CD4-positive, alpha-beta T cell treated with Interleukin-12 subunit alpha and Interleukin-12 subunit beta, for 1 hour (primary cell): ENCODE data around the gene DMWD.

ENCODE experiments used
- DNase-seq: peaks from one replicate; pipeline ENCODE4 v3.0.0-alpha.2; 2020

Gene DMWD, protein sequence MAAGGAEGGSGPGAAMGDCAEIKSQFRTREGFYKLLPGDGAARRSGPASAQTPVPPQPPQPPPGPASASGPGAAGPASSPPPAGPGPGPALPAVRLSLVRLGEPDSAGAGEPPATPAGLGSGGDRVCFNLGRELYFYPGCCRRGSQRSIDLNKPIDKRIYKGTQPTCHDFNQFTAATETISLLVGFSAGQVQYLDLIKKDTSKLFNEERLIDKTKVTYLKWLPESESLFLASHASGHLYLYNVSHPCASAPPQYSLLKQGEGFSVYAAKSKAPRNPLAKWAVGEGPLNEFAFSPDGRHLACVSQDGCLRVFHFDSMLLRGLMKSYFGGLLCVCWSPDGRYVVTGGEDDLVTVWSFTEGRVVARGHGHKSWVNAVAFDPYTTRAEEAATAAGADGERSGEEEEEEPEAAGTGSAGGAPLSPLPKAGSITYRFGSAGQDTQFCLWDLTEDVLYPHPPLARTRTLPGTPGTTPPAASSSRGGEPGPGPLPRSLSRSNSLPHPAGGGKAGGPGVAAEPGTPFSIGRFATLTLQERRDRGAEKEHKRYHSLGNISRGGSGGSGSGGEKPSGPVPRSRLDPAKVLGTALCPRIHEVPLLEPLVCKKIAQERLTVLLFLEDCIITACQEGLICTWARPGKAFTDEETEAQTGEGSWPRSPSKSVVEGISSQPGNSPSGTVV

DNA sequence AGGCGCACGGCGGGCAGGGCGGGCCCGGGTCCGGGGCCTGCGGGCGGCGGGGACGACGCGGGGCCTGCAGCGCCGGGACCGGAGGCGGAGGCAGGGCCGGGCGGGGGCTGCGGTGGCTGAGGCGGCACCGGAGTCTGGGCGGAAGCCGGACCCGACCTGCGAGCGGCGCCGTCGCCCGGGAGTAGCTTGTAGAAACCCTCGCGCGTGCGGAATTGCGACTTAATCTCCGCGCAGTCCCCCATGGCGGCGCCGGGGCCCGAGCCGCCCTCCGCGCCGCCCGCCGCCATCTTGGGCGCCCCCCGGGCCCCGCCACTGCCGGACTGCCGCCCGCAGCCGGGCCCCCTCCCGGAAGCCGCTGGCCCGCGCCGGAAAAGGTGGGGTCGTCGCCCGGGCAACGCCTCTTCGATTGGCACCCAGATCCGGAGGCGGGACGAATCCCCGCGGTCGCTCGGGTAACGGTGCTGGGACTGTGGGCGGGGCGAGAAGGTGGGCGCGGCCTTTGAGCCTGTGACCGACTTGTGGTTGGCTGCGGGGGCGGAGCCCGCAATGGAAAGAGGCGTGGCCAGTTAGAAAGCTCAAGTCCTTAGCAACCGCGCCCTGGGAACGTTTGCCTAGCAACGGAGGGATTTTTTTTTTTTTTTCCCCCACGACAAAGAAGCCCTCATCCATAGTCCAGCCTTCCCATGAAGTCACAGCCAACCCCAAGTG lies at the start of gene DMWD:
TSS of gene DMWD (minus strand) at position 376 of the 708 bp plus-strand sequence. CDS start at position 287, 89 bp downstream.
- DNase-seq: peak; percentile 100

DNA sequence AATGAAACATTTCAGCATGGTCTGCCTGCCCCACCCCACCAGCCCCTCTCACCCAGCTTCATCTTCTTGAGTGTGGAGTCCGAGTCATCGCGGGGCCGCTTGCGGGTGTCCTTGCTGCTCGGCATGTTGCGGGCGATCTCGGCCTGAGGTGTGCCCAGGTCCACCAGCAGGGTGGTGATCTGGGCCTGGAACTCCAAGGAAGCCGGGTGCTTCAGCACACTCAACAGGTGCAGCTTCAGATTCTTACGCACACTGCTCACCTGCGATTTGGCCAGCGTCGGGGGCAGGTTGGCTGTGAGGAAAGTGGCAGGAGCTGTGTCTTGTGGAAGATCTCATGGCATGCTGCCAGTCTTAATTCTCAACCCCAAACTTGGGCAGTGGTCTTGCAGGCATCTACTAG lies 49.6 kb upstream of the DMWD start:
- no peak for DNase-seq

DNA sequence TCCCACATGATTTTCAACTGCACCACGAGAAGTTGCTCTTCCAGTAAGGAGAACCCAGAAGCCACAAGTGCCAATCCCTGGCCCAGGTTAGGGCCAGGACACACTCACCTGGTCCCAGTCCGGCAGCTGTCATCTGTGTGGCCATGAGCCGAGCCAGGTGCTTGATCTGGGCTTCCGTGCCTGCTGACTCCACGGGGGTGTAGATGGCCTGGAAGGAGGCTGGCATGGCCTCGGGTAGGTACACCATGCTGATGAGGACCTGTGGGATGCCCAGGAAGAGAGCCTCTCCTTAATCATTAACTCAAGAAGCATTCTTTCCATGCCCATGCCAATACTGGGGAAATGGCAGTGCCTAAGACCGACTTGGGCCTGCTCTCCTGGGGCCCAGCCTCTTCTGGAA lies 42.3 kb upstream of the DMWD start:
- DNase-seq: no peak

DNA sequence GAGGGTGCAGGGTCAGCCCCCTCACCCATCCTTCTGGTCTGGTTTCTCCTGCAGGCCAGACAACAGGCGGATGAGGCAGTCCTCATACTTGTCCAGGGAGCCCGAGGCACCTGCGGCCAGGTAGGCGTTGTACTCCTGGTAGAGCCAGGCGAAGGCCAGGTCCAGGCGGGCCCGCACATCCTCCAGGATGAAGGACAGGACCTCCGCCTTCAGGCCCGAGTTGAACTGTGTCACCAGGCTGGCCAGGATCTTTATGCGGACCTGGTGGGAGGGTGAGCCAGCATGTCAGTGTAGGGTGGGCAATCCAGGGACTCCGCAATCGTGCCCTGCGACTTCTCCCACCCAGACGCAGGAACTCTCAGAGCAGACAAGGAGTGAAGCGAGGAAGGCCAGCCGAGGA lies 36.3 kb upstream of the DMWD start:
- no peak for DNase-seq

DNA sequence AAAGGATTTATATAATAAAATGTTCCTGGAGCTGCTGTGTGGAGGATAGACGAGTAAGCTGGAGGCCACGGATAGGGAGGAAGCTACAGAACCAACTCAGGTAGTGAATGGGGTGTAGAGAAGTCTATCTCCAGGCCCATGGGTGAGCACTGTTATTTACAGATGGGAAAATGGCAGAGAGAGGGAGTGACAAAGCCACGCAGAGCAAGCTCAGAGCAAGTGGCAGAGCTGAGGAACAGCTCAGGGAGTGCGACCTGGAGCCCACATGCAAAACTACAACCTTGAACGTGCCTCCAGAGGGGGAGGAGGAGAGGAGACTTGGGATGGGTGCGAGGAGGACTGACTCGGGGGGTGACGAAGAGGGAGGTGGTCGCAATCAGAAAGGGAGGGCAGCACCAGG lies 35.9 kb upstream of the DMWD start:
- no peak for DNase-seq

DNA sequence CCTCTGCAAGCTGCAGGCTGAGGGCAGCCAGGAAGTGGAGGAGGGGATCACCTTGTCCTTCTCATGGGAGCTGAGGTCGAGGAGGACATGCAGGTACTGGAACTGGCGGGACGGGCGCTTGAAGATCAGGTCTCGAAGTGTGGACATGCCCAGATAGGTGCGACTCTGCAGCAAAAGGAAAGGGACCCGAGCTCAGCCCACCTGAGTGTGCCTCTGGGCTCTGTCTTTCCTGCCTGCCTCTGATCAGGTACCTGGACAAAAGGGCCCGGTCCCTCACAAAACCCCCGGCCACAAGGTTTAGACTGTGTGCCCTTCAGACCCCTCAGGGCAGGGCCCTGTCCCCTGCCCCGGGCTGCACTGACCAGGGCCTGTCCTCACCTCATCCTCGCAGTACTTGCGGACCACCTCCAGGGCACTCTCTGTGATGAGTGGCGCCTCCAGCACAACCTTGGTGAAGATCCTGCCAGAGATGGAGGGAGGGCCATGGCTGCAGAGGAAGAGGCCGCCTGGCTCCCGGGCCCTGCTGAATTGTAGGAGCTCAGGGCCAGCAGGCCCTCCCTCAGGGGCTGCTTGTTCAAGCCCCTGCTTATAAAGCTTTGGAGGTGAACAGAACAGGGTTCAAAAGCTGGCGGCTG lies 34.9 kb upstream of the DMWD start:
- no peak for DNase-seq

DNA sequence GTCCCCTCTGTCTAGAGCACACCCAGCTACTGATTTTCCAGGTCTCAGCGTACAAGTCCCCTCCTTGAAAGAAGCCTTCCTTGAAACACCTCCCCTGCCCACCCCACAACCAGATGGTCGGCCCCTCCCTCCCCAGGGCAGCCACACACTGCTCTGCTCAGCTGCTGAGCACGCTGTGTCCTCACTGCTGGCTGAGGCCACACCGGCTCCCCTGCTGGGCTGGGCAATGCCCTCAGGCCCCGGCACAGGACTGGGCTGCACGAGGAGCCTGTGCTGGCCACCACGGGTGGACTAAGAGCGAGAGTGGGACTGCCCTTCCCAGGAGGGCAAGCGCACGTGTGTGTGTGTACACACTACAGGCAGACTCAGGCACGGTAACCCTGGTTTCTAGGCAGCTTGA lies 34.3 kb upstream of the DMWD start:
- no peak for DNase-seq

DNA sequence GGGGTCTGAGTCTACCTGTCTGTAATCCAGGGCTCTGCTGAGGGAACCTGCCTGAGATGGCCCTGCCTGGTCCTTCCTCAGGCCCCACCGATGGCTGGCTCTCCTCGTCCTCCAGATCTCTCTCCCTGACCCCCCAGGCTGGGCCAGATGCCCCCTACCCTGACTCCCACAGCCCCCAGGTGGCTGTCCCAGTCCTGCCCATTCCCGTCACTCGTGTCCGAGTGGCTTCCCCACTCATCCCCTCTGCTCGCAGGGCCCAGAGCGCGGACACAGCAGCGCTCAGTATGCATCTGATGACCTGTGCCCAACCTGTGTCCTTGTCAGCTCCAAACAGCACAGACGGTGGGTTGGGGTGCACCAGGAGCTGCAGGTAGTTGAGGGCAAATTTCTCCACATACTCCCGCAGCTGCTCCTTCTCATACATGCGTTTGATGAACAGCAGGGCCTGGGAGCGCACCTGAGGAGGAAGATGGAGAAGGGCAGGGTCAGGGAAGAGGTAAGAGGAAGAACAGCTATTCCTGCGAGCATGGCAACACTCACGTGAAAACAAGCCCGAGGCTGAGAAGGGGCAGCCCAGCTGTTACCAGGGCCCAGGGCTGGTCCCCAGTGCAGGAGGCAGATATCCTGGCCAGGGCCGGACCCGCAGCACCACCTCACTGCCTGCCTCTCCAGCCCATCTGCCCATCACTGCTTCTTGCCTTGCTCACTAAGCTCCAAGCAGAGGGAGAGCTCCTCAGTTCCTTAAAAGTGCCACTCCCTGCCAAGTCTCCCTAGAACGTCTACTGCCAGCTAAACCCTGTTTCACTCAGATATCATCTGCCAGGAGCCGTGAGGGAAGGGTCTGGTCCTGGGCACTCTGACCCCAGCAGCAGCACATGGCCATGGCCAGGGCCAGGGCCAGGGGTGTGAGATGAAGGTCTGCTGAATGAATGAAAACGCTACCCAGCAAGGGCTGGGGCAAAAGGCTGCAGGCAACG lies 33.6 kb upstream of the DMWD start:
- no peak for DNase-seq

DNA sequence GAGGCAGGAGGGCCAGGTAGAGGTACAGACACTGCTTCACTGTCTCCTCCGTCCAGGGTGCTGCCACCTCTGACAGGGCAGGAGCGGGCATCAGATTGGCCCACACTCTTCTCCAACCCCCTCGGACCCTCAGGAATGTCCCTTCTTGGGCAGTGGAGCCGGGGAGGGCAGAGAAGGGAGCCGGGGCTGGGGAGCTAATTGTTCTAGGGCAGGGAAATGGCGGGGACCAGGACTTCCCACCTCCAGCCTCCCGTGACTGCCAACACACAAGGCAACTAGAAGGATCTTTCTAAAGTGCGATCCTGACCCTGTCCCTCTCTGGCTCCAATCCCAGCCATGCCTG lies 32.6 kb upstream of the DMWD start:
- no peak for DNase-seq

DNA sequence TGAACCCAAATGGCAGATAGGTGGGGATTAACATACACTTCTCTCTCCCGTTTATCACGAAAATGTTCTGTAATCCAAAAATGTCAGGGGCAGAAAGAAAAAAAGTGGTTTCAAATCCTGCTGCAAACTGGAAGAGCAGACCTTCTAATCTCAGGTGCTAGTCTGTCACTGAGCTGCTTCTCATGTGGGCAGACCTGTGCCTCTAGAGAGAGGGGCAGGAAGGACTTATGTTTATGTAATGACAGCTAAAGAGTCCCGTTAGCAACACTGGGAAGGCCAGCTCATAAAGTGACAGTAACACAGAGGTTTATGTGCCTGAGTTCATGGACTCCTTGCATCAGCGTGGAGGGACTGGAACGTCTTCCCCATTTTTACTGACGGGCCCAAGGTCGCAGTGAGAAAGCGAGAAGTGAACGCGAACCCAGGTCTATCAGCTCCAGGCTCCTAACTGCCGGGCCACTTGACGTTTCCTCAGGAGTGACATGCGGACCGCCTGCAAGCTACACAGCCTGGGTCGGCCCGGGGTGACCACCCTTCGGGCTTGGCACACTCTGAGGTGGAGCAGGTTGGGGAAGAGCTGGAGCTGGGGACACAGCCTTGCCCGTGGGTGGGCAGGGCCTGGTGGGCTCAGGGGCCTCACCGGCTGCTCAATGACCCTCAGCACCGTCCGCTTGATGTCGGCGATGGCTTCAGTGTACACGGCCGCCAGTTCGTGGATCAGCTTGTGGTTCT lies 32.1 kb upstream of the DMWD start:
- DNase-seq: no peak

DNA sequence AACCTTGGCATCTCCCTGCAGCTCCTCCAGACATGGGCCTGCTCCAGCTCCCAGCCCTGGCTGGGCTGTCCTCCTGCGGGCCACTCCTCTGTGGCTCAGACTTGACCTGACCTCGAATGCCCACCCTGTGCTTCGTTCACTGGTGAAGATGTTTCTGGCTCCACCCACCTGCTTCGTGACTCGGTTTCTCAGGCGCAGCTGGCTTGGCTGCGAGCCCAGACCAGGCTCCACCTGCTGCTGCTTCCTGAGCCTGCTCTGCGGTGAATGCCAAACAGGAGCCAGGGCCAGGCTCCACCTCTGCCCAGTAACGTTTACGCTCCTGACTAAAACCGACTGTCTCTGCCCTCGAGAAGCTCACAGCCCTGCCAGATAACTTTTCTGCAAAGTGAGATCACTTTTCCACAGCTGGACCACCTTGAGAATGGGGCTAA lies 31.4 kb upstream of the DMWD start:
- DNase-seq: no peak

DNA sequence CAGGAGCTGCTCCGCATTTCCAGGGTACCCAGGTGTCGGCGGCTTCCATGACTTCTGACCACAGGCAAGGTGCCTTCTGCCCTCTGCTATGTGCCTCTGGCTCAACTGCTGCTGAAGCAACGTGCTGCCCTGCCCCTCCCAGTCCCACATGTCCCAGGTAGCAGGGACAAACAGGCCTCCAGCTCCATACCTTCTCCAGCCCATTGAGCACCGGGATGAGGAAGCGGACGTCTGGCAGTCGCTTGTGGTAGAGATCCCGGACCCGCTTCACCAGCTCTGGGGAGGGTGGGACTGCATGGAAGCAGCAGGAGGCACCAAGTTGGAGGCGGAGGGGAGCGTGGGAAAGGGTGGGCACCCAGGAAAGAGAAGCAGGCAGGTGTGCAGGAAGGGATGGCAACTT lies 30.5 kb upstream of the DMWD start:
- no peak for DNase-seq

DNA sequence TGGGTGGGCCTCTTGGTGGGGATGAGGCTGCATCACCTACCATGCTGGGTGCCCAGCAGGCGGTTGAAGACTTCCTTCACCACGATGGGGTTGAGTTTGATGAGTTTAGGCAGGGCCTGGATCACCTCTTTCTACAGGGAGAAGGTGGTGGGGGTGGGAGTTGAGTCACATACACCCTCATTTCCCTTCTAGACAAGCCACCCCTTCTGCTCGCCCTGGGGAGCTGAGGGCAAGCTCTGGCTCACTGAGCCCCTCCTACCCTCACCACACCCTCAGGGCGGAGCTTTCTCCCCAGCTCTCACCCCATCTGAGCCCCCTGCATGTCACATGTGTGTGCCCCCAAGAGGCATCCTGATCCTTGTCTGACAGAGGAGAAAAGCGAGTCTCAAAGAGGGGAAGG lies 30.1 kb upstream of the DMWD start:
- no peak for DNase-seq

DNA sequence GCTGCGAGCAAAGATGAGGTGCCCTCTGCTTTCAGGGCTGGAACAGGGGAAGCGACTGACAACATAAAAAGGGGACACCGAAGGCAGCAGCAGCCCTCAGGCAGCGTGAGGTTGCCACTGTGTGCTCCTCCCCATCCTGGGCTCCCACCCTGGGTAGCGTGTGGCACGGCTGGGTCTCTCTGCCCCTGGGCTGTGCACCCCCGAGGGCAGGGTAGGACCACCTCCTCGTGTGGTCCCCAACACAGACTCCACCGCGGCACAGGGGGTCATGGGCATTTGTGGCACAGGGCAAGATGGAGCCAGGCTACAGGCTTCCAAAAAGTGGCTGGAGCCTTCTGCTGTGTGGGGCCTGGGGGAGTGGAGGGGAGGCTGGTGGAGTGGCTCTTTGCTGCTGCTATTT lies 28.9 kb upstream of the DMWD start:
- no peak for DNase-seq

DNA sequence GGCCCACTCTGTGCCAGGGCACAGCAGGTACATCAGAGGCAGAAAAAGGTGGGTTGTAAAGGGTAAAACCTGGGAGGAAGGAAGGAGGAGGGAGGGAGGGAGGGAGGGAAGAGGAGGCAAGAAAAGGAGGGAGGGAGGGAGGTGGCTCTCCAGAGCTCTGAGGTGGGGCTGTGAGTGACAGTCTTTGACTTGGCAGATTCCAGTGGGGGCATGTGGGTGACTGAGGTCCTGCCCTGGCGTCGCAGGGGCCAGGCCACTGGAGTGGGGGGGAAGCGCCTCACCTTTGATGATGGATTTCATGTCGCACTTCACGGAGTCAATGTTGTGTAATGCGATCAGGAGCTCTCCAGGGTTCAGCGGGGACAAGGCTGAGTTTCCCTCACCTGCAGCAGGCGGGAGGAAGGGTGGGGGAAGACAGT lies 28.5 kb upstream of the DMWD start:
- DNase-seq: no peak

DNA sequence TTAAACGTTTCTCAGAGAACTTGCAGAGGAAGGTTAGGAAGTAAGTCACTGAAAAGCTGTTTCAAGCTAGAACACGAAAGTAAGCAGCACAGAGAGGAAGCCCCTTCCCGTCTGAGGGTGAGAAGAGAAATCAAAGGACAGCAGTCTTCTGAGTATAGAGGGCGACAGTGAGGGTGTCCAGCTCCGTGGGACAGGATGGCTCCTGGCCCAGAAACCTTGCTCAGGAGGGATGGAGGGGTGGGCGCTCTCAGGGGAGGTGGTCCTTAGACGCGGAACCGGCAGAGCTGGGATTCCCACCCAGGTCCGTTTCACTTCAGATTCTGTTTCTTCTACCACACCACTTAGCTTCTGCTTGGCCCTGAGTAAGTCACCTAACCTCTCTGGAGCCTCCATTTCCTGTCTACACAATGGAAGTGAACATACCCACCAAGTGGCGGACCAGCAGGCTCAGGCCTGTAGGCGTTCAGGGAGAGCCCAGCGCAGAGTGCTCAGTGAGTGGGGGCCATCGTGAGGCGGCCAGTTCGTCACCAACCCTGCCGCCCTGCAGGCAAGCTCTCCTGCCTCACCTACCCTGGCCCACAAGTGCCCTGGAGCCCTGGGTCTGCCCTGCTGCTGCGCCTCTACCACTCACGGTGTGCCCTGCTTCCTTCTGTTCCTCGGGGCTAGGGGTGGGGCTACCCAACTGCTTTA lies 27.9 kb upstream of the DMWD start:
- no peak for DNase-seq

DNA sequence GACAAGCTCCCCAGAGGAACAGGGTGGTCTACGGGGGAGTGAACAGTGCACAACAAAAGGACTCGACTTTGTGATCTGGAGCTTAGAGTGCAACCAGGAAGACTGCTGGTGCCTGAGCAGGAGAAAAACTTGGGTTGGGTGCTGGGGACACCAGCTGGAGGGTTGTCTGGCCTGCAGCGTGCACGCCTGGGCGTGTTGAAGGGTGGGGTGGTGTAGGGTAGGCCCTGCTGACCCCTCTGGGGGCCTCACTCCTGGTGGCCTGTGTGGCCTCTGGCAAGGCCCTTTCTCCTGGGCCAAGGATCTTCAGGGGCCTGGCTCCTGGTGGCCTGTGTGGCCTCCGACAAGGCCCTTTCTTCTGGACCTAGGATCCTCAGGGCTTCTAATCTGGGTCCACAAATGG lies 27.1 kb upstream of the DMWD start:
- DNase-seq: no peak

DNA sequence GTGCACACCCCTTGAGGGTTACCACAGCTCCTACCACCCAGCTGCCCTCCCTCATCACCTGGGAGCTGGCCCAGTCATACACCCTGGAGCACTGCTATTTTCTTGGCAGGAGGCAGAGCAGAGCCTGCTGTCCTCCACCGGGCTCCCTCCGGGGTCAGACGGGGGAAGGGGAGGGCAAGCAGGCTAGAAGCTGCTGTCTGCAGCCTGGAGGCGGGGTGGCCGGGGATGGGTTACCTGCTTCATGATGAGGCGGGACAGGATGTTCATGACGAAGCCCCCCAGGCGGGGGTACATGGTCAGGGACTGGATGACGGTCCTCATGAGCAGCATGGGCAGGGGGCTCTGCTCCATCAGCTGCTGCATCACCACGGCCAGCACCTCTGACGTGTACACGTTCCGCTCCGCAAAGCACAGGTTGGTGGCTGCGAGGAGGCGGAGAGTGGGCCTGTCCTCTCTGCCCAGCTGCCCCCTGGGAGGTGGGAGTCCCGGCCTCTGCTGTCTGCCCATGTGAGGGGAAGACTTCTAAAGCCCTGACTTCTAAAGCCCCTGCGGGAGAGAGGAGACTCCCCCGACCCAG lies 25.2 kb upstream of the DMWD start:
- DNase-seq: no peak

DNA sequence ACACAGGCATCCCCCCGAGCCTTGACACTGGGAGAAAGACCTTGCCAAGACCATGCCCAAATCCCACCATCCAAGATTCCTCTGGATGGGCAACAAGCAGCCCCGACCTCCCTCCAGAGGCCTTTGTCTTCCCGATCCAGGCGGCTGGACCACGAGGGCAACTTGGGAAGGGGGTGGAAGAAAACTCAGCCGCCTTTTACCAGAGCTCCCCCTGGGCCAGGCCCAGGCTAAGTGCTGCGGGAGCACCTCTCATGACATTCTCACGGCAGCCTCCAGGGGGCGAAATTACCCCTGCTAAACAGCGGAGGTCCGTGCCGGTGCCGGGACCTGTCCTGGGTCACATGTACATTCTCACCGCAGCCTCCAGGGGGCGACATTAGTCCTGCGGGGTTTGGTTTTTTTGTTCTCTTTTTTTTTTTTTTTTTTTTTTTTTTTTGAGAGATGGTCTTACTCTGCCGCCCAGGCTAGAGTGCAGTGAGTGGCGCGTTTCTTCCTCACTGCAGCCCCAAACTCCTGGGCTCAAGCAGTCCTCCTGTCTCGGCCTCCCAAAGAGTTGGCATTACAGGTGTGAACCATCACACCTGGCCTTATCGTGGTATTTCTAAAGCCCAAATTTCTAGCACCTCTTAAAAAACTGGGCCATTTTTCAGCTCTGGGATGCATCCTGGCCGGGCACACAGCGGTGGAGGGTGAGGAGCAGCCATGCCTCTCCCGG lies 24.5 kb upstream of the DMWD start:
- DNase-seq: peak; percentile 95
